ENCODE results near the gene STK32B.

Gene STK32B

GRCh38 chr4:5368426-5368825, 317.1 kb downstream of the STK32B start:
- peak; percentile 79 for DNase-seq (ENCODE audit: low read depth)
- H3K4me3 ChIP-seq (ENCODE audit: low read length) = no peak overlapping the region
- TF ChIP-seq, protein P1, sequence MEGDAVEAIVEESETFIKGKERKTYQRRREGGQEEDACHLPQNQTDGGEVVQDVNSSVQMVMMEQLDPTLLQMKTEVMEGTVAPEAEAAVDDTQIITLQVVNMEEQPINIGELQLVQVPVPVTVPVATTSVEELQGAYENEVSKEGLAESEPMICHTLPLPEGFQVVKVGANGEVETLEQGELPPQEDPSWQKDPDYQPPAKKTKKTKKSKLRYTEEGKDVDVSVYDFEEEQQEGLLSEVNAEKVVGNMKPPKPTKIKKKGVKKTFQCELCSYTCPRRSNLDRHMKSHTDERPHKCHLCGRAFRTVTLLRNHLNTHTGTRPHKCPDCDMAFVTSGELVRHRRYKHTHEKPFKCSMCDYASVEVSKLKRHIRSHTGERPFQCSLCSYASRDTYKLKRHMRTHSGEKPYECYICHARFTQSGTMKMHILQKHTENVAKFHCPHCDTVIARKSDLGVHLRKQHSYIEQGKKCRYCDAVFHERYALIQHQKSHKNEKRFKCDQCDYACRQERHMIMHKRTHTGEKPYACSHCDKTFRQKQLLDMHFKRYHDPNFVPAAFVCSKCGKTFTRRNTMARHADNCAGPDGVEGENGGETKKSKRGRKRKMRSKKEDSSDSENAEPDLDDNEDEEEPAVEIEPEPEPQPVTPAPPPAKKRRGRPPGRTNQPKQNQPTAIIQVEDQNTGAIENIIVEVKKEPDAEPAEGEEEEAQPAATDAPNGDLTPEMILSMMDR (conservative IDR thresholded peaks at IDR 0.05; ENCODE audit: low read depth, low read length) = no peak

DNA sequence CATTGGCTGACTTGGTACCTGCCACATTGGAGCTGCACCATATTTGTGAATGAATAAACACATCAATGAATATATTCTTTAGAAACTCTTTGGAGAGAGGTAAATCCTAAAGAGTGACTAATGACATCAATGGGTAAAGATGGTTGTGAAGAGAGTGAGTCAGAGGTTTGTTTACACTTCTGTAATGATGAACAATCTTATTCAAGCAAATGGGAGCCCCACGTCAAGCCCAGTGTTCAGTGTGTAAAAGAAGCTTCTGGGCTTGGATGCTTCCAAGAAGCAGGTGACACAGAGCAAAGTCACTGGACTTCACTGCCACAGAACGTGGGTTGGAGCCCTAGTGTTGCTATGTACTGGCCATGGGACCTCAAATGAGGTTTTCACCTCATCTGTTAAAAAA, 319.0 kb downstream of the STK32B start:
- no peak for DNase-seq (ENCODE audit: low read depth)
- TF ChIP-seq, protein P1 (conservative IDR thresholded peaks at IDR 0.05; ENCODE audit: low read depth, low read length) = no peak
- H3K4me3 ChIP-seq (ENCODE audit: low read length) = no peak overlapping the region

GRCh38 chr4:5371415-5372190, 320.3 kb downstream of the STK32B start:
- no peak overlapping the region for H3K4me3 ChIP-seq (ENCODE audit: low read length)
- TF ChIP-seq, protein P1 (conservative IDR thresholded peaks at IDR 0.05; ENCODE audit: low read depth, low read length) = no peak
- DNase-seq (ENCODE audit: low read depth) = peak; percentile 60

GRCh38 chr4:5372198-5372597, 320.9 kb downstream of the STK32B start:
- DNase-seq (ENCODE audit: low read depth) = no peak
- H3K4me3 ChIP-seq (ENCODE audit: low read length) = no peak overlapping the region
- TF ChIP-seq, protein P1 (conservative IDR thresholded peaks at IDR 0.05; ENCODE audit: low read depth, low read length) = no peak

GRCh38 chr4:5373327-5373726, 322.0 kb downstream of the STK32B start:
- TF ChIP-seq, protein P1 (conservative IDR thresholded peaks at IDR 0.05; ENCODE audit: low read depth, low read length) = no peak
- no peak for DNase-seq (ENCODE audit: low read depth)
- H3K4me3 ChIP-seq (ENCODE audit: low read length) = no peak overlapping the region

DNA sequence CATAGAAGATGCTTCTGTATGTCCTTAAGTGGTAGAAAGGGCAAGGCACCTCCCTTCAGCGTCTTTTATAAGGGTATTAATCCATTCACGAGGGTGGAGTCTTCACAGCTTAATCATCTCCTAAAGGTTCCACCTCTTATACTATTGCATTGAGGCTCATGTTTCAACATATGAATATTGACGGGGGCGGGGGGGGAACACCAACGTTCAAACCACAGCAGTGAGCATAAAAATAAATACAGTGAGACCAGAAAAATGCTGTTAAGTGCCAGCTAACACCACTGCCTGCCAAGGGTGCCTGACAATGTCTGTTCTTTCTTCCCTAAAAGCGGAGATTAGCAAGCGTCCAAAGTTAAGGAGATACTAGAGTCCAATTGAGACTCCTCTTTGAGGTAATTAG, 323.3 kb downstream of the STK32B start:
- H3K4me3 ChIP-seq (ENCODE audit: low read length) = no peak overlapping the region
- DNase-seq (ENCODE audit: low read depth) = no peak

More for the DNA sequence above, 323.3 kb downstream of the STK32B start:
- TF ChIP-seq, protein P1 (conservative IDR thresholded peaks at IDR 0.05; ENCODE audit: low read depth, low read length) = no peak
